ENCODE measurements around the gene RFX2.

RFX2 gene

DNA sequence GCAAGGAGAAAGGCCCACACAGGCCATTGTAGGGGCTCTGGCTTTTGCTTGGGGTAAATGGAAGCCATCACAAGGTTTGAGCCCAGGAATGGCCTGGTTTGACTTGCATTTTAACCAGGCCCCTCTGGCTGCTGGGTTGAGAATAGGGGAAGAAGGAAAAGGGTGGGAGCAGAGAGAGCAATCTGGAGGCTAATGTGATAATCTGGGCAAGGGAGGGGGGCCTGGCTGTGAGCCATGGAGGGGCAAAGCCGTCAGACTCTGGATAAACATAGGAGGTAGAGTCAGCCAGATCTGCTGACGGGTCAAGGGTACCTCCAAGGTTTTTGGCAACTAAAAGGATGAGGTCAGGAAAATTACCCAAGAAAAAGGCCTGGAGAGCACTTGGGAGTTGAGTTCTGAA lies 41.6 kb downstream of the RFX2 start:
- FAIRE-seq (no peak), DNase-seq (ENCODE audit: insufficient read length, low spot score) (no peak)
- TF ChIP-seq, protein P1, sequence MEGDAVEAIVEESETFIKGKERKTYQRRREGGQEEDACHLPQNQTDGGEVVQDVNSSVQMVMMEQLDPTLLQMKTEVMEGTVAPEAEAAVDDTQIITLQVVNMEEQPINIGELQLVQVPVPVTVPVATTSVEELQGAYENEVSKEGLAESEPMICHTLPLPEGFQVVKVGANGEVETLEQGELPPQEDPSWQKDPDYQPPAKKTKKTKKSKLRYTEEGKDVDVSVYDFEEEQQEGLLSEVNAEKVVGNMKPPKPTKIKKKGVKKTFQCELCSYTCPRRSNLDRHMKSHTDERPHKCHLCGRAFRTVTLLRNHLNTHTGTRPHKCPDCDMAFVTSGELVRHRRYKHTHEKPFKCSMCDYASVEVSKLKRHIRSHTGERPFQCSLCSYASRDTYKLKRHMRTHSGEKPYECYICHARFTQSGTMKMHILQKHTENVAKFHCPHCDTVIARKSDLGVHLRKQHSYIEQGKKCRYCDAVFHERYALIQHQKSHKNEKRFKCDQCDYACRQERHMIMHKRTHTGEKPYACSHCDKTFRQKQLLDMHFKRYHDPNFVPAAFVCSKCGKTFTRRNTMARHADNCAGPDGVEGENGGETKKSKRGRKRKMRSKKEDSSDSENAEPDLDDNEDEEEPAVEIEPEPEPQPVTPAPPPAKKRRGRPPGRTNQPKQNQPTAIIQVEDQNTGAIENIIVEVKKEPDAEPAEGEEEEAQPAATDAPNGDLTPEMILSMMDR (IDR thresholded peaks at IDR 0.05; ENCODE audit: insufficient read depth, missing control alignments), result no peak

DNA sequence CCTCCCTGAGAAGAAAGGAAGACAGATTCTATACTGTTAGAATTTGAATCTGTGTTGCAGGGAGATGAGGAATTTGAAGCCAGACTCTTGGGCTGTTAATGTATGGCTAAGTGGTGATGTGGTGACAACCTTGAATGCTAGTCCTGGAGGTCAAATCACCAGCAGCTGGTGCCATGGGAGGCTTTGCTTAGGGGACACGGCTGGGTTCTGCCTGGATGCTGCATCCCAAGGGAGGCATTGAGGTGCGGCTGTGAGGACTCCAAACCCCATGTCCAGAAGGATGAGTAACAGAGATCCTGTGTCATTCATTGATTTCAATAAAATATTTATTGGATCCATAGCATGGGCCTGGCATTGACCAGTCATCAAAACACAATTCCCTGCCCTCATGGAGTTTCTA lies 42.3 kb downstream of the RFX2 start:
- FAIRE-seq, result no peak
- TF ChIP-seq, protein P1 (IDR thresholded peaks at IDR 0.05; ENCODE audit: insufficient read depth, missing control alignments), result no peak
- no peak for DNase-seq (ENCODE audit: insufficient read length, low spot score)

DNA sequence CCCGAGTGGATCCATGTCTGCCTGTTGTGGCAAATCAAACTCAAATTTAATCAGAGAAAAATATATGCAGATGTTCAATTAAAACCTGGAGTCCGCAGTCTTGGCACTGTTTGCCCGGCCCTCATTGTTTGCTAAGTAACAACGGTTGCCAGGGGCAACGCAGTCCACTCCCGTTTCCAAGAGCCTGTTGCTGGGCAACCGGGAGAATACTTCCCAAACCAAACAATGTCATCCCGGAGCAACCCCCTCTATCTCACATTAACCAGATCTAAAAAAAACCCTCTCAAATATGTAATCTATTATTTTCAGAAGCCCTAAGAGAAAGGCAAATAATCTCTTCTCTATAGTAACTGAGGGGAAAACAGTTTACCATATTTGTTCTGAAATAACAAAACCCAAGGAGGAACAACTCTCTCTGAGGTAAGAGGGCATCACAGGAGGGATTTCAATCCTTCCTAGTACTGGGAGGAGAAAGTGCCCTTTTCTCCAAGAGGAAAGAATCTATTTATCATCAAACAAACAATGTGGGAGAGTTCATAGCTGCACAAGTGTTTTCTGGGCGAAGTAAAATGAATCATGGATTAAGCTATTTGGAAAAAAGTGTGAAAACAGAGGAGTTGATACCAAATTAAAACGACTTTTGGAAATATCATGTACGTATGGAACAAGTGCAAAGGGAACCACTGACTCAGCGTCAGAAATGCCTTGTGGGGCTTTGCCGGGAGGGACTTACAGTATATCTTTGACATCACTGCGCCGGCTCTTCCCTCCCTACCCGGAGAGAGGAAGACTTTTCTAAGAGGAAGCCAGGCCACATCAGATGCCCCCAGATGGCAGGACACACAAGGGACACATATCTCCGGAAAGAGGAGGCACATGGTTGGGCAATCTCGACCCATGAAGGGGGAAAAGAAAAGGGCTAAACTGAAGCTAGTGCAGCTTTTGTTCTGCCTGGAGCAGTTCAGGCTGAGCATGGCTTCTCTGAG lies 43.3 kb downstream of the RFX2 start:
- TF ChIP-seq, protein P1 (IDR thresholded peaks at IDR 0.05; ENCODE audit: insufficient read depth, missing control alignments), result no peak
- DNase-seq (ENCODE audit: insufficient read length, low spot score) (no peak), FAIRE-seq (no peak)

DNA sequence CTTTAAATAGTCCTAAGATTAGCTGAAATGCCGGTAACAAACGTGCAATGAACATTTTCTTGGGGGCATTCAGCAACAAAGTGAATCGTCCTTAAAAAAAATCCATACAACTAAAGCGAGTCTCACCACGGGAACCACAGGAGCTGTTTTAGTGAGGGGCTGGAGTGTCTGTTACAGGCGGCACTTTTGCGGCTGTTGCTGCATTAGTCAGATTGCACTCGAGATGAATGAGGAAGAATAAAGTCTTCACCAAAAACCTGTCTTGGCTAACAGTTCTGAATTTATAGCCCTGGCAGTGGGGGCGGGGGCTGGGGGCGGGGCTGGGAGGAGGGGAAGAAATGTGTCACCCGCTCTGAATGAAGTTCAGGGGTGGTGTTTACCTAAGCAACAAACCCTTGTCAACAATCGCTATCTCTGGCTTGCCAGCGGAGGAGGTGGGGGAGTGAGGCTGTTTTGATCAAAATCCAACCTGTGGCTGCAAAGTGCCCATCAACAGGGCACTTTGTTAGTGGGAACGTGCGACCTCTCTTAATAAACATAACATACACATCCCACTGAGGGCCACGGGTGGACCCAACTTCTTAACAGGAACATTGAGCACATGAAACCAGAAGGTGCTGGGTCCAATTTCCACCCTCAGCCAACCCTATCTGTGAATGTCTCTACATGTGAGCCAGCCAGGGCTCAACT lies 44.5 kb downstream of the RFX2 start:
- TF ChIP-seq, protein P1 (IDR thresholded peaks at IDR 0.05; ENCODE audit: insufficient read depth, missing control alignments), result no peak
- FAIRE-seq, result no peak
- DNase-seq (ENCODE audit: insufficient read length, low spot score), result no peak

DNA sequence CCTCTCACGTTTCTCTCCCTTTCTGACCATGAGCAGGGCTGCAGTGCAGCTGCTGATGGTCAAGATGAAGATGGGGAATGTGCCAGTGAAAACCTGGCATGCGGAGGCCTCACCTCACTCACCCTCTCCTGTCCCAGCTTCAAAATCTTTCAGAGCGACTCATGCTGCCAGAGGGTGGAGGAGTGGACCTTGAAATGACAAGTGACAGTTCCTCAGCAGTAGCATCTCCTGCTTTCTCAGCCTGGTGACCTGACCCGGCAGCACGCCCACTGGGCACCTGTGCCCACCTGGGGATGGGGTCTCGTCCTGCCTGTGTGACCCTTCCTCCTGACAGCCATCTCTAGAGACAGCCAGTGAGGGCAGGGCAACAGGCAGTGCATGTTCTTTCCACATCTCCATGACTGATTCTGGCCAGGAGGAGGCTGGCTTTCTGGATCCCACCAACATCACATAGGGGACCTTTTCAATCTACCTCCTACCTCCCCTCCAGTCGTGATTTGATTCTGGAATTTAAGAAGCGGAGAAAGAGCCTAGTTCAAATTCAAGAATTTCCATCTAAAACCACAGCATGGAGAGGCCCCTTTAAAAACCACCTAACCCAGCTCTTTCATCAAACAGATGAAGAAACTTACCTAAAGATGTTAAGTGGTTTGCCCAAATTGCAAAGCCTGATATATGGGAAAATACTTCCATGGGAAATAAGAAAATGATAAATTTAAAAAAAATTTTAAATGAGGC lies 45.8 kb downstream of the RFX2 start:
- FAIRE-seq (no peak), DNase-seq (ENCODE audit: insufficient read length, low spot score) (no peak)
- TF ChIP-seq, protein P1 (IDR thresholded peaks at IDR 0.05; ENCODE audit: insufficient read depth, missing control alignments), result no peak

DNA sequence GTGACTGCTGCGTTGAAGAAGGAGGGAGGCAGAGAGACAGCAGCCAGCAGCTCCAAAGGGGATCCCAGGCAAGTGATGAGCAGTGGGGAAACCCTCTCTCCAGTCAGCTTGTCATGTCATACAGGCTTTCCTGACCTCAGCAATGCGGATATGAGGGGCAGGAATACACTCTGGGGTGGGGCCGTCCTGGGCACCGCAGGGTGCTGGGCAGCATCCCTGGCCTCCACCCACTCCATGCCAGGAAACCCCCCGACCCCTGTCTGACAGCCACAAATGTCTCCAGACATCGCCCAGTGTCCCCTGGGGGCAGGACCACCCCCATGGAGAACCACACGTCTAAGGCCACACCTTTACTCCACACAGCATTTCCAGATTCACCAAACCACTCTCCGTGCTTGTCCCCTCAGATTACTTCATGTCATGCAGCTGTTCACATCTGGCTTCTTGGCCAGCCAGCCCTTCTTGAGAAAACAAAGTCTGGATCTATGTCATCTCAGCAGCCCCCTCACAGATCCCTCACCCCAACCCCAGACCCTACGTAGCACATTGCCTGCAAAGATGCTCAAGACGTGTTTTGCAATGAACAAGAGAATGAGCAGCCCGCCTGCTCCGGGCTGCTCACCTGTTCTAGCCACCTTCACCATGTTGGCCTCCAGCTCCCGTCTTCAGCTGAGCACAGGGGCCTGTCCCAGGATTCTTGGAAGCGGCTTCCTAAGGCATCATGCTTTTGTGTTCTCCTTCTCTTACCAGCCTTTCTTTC lies 46.5 kb downstream of the RFX2 start:
- no peak for FAIRE-seq
- TF ChIP-seq, protein P1 (IDR thresholded peaks at IDR 0.05; ENCODE audit: insufficient read depth, missing control alignments), result no peak
- DNase-seq (ENCODE audit: insufficient read length, low spot score), result no peak
